PC-9 (cell line): Measurements from ENCODE around the gene DNAH12. TPM values are rescaled to one million over a fixed set of nuclear protein-coding genes. Genes with fewer than 3 reads are reported as not detected.

Source experiments
- BruUV-seq: library from RNA; stranded (reverse); fragments of 400-500 nt; replicated peaks from 2 replicates; lab custom pipeline; 2021; lab: Mats Ljungman, UMichigan
- CTCF ChIA-PET: fragments of 300-600 bp; sonication (Branson Sonifier 250); formaldehyde crosslinking; loops from one replicate; lab custom pipeline; 2022; ENCODE audit warnings: antibody characterized with exemption; lab: Charles Lee
- POLR2A ChIA-PET: fragments of 300-600 bp; sonication (Branson Sonifier 250); formaldehyde crosslinking; loops from one replicate; lab custom pipeline; 2022; ENCODE audit warnings: antibody characterized with exemption; ENCODE audit not compliant: unreplicated experiment; lab: Charles Lee
- DNase-seq, 2 experiments: peaks; one replicate each; pipeline versions ENCODE4 v3.0.0 to v3.0.0-alpha.2; 2015 to 2022; ENCODE audit warnings: mixed read lengths in 1 of 2
- H2AFZ ChIP-seq: fragments of 200-600 bp; sonication (generic); 2 replicates; pipeline ENCODE4 v1.8.1; 2017; ENCODE audit warnings: antibody characterized with exemption
- H3F3A ChIP-seq: fragments of 200-600 bp; sonication (generic); 2 replicates; pipeline ENCODE4 v1.8.1; 2017; ENCODE audit warnings: antibody characterized with exemption, mild to moderate bottlenecking, low read depth; ENCODE audit not compliant: insufficient read depth
- H3K27ac ChIP-seq: fragments of 200-600 bp; sonication (generic); 2 replicates; pipeline ENCODE4 v1.6.1; 2016; ENCODE audit warnings: mixed run types
- H3K27me3 ChIP-seq: fragments of 200-600 bp; sonication (generic); 2 replicates; pipeline ENCODE4 v1.6.1; 2016; ENCODE audit warnings: low read depth, mixed run types; ENCODE audit not compliant: insufficient read depth
- H3K36me3 ChIP-seq: fragments of 200-600 bp; sonication (generic); 2 replicates; pipeline ENCODE4 v1.6.1; 2016; ENCODE audit warnings: low read depth, mixed run types
- H3K4me1 ChIP-seq: fragments of 200-600 bp; sonication (generic); replicated peaks from 2 replicates; pipeline ENCODE4 v1.6.1; 2016; ENCODE audit warnings: mixed run types; ENCODE audit not compliant: insufficient read depth
- H3K4me2 ChIP-seq: fragments of 200-600 bp; sonication (generic); 2 replicates; pipeline ENCODE4 v1.6.1; 2017; ENCODE audit warnings: mixed run types
- H3K4me3 ChIP-seq: fragments of 200-600 bp; sonication (generic); 2 replicates; pipeline ENCODE4 v1.6.1; 2016; ENCODE audit warnings: mixed run types
- H3K79me2 ChIP-seq: fragments of 200-600 bp; sonication (generic); 2 replicates; pipeline ENCODE4 v1.6.1; 2017; ENCODE audit warnings: low read depth, mixed run types
- H3K9me2 ChIP-seq: fragments of 200-600 bp; sonication (generic); 2 replicates; pipeline ENCODE4 v1.8.1; 2017; ENCODE audit warnings: mild to moderate bottlenecking; ENCODE audit not compliant: insufficient read depth
- H3K9me3 ChIP-seq: fragments of 200-600 bp; sonication (generic); 2 replicates; pipeline ENCODE4 v1.8.1; 2016; ENCODE audit warnings: low read depth; ENCODE audit not compliant: insufficient read depth
- H4K20me1 ChIP-seq: fragments of 200-600 bp; sonication (generic); 2 replicates; pipeline ENCODE4 v1.8.1; 2017; ENCODE audit not compliant: insufficient read depth
- CTCF ChIP-seq: fragments of 200-600 bp; sonication (generic); conservative IDR thresholded peaks from 2 replicates; pipeline ENCODE4 v1.6.1; 2017; ENCODE audit warnings: mixed run types, antibody characterized with exemption, mild to moderate bottlenecking, moderate library complexity
- EZH2 ChIP-seq: fragments of 200-600 bp; sonication (generic); IDR thresholded peaks from 2 replicates; pipeline ENCODE4 v1.8.0; 2017; ENCODE audit warnings: antibody characterized with exemption, low read depth
- intact Hi-C: fragments of 100-400 bp; cut with micrococcal nuclease; formaldehyde crosslinking; loops from one replicate; pipeline ENCODE4 v1.10.0; 2022; ENCODE audit not compliant: unreplicated experiment
- total RNA-seq: library from RNA; stranded (reverse); gene quantifications from 2 replicates; pipeline ENCODE4 v1.2.3, GENCODE V29; 2021

The DNAH12 gene
- total RNA-seq, 1 experiment from 2014 or later: 0.22 TPM

- BruUV-seq: no TSS peak
- ChIA-PET CTCF (no interaction called here), POLR2A (no interaction called here)
- no peaks in the 10 kb centered on the region for H3F3A ChIP-seq
- H3K9me3 ChIP-seq: no peaks in the 10 kb centered on the region
- no peaks in the 10 kb centered on the region for H3K79me2 ChIP-seq
- no peak overlapping the region for H3K4me3 ChIP-seq
- intact Hi-C loops: no loop called here
- no peaks in the 10 kb centered on the region for H3K9me2 ChIP-seq
- TF ChIP-seq CTCF: no peak
- no peak for TF ChIP-seq EZH2
- no peaks in the 10 kb centered on the region for H3K27me3 ChIP-seq
- H3K27ac ChIP-seq: no peak overlapping the region
- H4K20me1 ChIP-seq: no peaks in the 10 kb centered on the region
- no peak overlapping the region for H2AFZ ChIP-seq
- no peak for DNase-seq
- H3K4me1 ChIP-seq: no peaks in the 10 kb centered on the region
- no peak overlapping the region for H3K4me2 ChIP-seq
- peaks cover 9% of the 10 kb centered on the region for H3K36me3 ChIP-seq
Observed at GRCh38 chr3:57252404-57252803, 291.7 kb downstream of the DNAH12 start.

- POLR2A ChIA-PET: no interaction called here
- H3K27ac ChIP-seq: no peak overlapping the region
- TF ChIP-seq EZH2: no peak
- TF ChIP-seq CTCF: no peak
- intact Hi-C loops: no loop called here
- no peak for DNase-seq
- H3K4me2 ChIP-seq: no peak overlapping the region
- no peak overlapping the region for H2AFZ ChIP-seq
- H3K4me3 ChIP-seq: no peak overlapping the region
- H3F3A ChIP-seq: no peaks in the 10 kb centered on the region; the same call in 1 of the 2 replicates
- H3K36me3 ChIP-seq: no peaks in the 10 kb centered on the region
- no peaks in the 10 kb centered on the region for H4K20me1 ChIP-seq
- no peaks in the 10 kb centered on the region for H3K4me1 ChIP-seq
- no peaks in the 10 kb centered on the region; the same call in 1 of the 2 replicates for H3K9me2 ChIP-seq
- no peaks in the 10 kb centered on the region for H3K79me2 ChIP-seq
- no TSS peak for BruUV-seq
- H3K27me3 ChIP-seq: no peaks in the 10 kb centered on the region
- no peaks in the 10 kb centered on the region for H3K9me3 ChIP-seq
- CTCF ChIA-PET: no interaction called here
Observed at GRCh38 chr3:57244946-57245345, 299.2 kb downstream of the DNAH12 start.

Other genes starting within 250 kb of the DNAH12 start
- 14.3 and 16.6 TPM in 2 replicates for gene PDE12, start 11.9 kb upstream of the DNAH12 start, total RNA-seq
- gene ARF4, start 53.0 kb upstream of the DNAH12 start, total RNA-seq: 132 and 182 TPM in 2 replicates
- gene DENND6A, start 148.7 kb upstream of the DNAH12 start, total RNA-seq: 23.6 and 28.2 TPM in 2 replicates
- gene SLMAP, start 212.0 kb upstream of the DNAH12 start, total RNA-seq: 116 and 119 TPM in 2 replicates